ENCODE measurements around the gene AK2.
"Not testable (repeated sequence)": the region's sequence is repeated elsewhere in the genome, so short reads cannot be mapped to it uniquely, and the experiment has no call there.

Gene AK2

DNA sequence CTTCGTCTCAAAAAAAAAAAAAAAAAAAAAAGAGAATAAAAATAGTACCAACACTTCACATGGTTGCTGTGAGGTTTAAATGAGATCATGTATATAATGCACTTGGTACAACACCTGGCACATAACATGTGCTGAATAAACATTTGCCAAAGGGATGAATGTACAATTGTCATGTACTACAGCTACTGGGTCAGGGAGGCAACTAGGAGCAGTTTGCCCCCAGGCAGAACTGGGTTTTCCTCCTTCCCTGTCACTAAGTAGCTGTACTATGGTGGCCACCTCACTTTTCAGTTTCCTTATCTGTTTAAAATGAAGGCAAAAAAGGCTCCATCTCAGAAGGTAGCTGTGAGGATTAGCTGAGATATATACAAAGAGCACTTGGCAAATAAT lies 11.5 kb downstream of the AK2 start:
- Mint-ChIP-seq H3K27me3 (no peaks in the 10 kb centered on the region), H3K4me3 (no peak overlapping the region), H3K4me1 (peaks cover 27% of the 10 kb centered on the region), H3K27ac (peak overlapping the region; percentile 14), H3K36me3 (peaks cover 50% of the 10 kb centered on the region), H3K9me3 (no peaks in the 10 kb centered on the region)
- CTCF ChIA-PET = interaction anchor here (0.8 to 1.3 kb wide), 3 partner anchors 10 to 87 kb away, joined by 3 to 5 read pairs (median 4); no protein-coding TSS in a partner anchor
- no peak for DNase-seq

DNA sequence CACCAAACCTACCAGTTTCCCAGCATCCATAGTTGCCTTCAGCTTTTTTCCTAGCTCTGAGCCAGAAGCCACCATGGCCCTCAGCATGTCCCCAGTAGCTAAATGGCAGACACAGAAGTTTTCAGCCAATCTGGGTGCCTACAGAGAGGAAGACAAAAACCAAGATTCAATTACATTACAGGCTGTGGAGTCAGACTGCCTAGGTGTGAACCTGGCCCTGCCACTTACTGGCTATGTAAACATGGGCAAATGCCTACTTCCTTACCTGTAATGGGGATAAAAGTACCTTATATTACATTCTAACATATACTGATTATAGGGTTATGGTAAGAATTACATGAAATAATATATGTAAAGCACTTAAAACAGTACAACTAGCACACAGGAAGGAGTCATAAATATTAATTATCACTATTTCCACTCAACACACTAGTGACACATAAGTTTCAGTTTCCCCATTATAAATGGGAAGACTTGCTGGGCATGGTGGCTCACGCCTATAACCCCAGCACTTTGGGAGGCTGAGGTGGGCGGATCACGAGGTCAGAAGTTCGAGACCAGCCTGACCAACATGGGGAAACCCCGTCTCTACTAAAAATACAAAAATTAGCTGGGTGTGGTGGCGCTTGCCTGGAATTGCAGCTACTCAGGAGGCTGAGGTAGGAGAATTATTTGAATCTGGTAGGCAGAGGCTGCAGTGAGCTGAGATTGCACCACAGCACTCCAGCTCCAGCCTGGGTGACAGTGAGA lies 12.1 kb downstream of the AK2 start:
- not testable (repeated sequence) for H3K27me3 Mint-ChIP-seq, H3K27ac Mint-ChIP-seq, H3K4me3 Mint-ChIP-seq, H3K9me3 Mint-ChIP-seq
- CTCF ChIA-PET = interaction anchor here (0.8 to 1.3 kb wide), 3 partner anchors 10 to 87 kb away, joined by 3 to 5 read pairs (median 4); no protein-coding TSS in a partner anchor
- H3K36me3 Mint-ChIP-seq = peaks cover 50% of the 10 kb centered on the region
- DNase-seq = peak; percentile 24
- H3K4me1 Mint-ChIP-seq = peaks cover 25% of the 10 kb centered on the region

DNA sequence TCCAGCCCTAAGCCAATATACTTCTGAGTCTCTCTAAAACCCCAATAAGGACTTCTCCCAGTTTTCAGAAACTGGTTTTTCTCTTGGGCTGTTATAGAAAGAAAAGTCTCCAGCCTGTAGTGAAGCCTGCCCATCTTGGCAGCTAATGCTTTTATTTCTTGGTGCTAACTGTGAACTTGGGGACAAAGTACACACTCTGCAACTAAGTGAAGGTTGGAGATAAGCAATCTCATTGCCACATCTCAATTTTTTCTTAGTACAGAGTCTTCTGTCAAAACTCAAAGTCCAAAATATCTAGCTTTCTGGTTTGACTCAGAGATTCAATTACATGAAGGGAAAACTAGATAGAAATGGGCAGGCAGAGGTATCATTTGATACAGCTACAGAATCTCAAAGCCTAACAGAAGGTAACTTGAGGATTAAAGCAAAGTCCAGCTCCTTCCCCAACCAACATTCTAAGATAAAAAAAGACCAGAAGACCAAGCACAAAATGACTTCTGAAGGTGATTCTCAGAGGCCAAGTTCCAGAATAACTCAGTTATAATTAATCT lies 14.0 kb downstream of the AK2 start:
- H3K27ac Mint-ChIP-seq = no peak overlapping the region
- H3K36me3 Mint-ChIP-seq = peaks cover 56% of the 10 kb centered on the region
- no peaks in the 10 kb centered on the region for H3K9me3 Mint-ChIP-seq
- CTCF ChIA-PET = interaction anchor here (1.0 to 1.6 kb wide), 2 partner anchors 89 to 131 kb away, joined by 3 to 5 read pairs; no protein-coding TSS in a partner anchor
- no peaks in the 10 kb centered on the region for H3K27me3 Mint-ChIP-seq
- H3K4me3 Mint-ChIP-seq = no peak overlapping the region
- peaks cover 25% of the 10 kb centered on the region for H3K4me1 Mint-ChIP-seq
- DNase-seq = no peak

DNA sequence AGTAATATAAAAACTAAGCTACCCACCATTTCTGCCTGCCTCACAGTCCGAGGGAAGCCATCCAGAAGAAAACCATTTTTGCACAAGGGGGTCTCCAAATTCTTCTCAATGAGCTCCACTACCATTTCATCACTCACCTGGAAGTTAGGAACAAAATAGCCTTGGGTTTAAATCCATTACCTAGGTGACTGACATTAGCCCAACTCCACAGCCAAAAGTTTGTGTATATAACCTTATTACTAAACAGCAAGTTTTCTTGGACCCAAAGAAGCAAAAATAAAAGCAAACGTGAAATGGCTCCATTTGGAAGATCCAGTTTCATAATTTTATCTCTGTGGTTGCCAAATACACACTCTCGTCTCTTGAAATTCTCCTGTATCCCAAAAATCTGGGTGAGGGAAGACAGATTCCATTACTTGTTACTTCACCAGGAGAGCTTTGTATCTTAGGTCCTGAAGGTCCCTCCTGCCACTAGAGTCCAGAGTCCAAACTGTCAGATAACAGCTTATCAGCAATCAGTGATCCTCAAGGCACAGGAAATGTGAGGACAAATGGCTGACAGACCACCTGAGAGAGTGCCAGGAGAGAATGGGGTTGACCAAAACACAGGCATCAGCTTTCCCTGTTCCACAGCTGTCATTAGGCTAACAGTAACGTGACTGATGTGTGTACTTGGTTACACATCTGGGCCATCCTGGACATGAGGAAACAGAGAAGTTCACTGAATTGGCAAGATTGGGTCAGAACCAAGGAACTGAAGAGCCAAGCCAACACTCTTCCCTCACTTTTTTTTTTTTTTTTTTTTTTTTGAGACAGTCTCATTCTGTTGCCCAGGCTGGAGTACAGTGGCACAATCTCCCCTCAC lies 14.9 kb downstream of the AK2 start:
- Mint-ChIP-seq H3K27ac (peak overlapping the region; percentile 33), H3K4me3 (no peak overlapping the region), H3K36me3 (peaks cover 58% of the 10 kb centered on the region), H3K4me1 (peaks cover 24% of the 10 kb centered on the region), H3K9me3 (no peaks in the 10 kb centered on the region), H3K27me3 (no peaks in the 10 kb centered on the region)
- no peak for DNase-seq
- CTCF ChIA-PET = interaction anchor here (1.3 to 1.6 kb wide), 2 partner anchors 32 to 88 kb away, joined by 5 read pairs; no protein-coding TSS in a partner anchor

DNA sequence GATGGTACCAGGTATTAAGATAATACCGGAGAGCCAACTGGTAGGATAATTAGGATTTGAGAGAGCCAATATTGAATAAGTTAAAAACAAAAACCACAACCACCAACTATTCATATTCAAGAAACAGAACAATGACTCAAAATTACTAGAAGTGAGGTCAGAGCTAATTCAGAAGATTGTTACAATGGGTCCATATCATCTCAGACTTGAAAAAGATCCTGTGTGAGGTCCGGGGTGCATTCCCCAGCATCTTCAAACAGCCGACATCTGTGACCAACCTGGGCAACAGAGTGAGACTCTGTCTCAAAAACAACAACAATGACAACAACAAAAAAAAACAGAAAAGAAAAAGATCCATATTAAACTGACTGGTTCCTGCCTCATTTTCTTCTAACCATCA lies 18.6 kb downstream of the AK2 start:
- no peaks in the 10 kb centered on the region for H3K9me3 Mint-ChIP-seq
- H3K27me3 Mint-ChIP-seq = no peaks in the 10 kb centered on the region
- no peak for DNase-seq
- H3K4me3 Mint-ChIP-seq = no peak overlapping the region
- H3K36me3 Mint-ChIP-seq = peaks cover 62% of the 10 kb centered on the region
- no peak overlapping the region for H3K27ac Mint-ChIP-seq
- H3K4me1 Mint-ChIP-seq = peaks cover 4% of the 10 kb centered on the region
- CTCF ChIA-PET = no interaction called here

DNA sequence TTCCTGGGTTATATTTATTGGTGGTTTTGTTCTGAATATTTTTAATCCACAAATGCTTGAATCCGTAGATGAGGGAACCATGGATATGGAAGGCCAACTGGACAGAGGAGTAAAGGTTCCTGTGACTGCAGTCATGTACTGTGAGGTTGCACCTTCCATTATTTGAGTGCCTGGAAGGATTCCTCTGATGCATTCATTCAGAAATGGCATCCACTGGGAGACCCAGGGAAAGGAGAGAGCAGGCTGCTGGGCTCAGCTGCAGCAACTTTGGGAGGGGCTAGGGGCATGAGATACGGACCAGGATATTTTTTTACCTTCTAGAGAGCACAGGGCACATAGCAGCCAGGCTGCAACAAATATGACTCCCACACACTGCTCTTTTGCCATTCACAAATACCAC lies 19.5 kb downstream of the AK2 start:
- H3K9me3 Mint-ChIP-seq = no peaks in the 10 kb centered on the region
- CTCF ChIA-PET = no interaction called here
- no peak for DNase-seq
- peaks cover 5% of the 10 kb centered on the region for H3K4me1 Mint-ChIP-seq
- H3K36me3 Mint-ChIP-seq = peaks cover 62% of the 10 kb centered on the region
- no peak overlapping the region for H3K4me3 Mint-ChIP-seq
- no peaks in the 10 kb centered on the region for H3K27me3 Mint-ChIP-seq
- no peak overlapping the region for H3K27ac Mint-ChIP-seq

DNA sequence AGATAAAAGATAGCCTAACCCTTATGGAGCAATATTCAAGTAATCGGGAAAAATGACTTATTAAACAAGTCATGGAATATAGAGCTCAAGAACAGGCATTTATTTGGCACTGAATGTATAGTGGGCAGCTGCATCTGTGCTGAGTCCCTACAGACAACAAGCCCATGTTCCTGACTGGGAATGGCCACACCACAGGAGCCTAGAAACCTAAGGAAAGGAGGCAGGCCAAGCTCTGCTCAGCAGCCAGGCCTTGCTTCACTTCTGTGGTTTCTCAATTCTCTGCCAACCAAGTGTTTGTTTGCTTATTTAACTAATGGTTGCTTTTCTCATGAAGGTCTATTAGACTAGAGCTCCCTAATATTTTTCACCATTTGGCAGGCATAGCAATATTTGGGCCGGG lies 21.5 kb downstream of the AK2 start:
- no peaks in the 10 kb centered on the region for H3K9me3 Mint-ChIP-seq
- no peak overlapping the region for H3K27ac Mint-ChIP-seq
- H3K4me1 Mint-ChIP-seq = peaks cover 7% of the 10 kb centered on the region

DNA sequence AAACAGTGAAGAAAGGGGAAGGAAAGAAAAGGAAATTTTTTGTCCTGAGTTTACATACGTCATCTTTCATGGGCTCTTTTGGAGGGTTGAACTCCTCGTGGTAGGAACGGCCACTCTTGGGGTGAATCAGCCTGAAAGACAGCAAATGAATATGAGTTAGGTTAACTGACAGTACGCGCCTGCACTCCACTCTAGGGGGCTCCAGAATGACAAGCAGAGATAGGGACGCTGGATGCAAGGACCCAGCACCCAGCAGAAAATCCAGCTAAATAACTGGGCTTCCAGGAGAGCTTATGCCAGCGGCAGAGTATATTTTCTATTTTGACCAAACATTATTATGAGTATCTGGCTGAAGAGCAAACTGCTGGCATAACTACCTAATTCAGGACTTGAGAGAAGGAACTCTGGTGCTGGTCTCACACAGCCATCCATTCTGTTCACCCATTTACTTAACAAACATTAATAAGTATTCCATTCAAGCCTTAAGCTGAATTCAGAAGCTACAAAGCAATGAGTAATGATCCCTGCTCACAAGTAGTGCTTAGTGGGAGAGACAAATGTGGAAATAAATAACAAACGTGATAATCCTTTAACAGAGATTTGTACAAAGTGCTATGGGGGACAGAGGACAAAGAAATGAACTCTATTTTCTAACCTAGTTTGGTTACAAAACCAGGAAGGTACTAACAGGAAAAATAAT lies 22.1 kb downstream of the AK2 start:
- H3K36me3 Mint-ChIP-seq = peaks cover 61% of the 10 kb centered on the region
- no peaks in the 10 kb centered on the region for H3K27me3 Mint-ChIP-seq
- H3K27ac Mint-ChIP-seq = no peak overlapping the region
- DNase-seq = no peak
- no peaks in the 10 kb centered on the region for H3K9me3 Mint-ChIP-seq
- CTCF ChIA-PET = interaction anchor here (1.4 kb wide), 1 partner anchor 81 kb away, joined by 3 read pairs; no protein-coding TSS in a partner anchor
- H3K4me3 Mint-ChIP-seq = no peak overlapping the region
- peaks cover 7% of the 10 kb centered on the region for H3K4me1 Mint-ChIP-seq

More for the DNA sequence above, 21.5 kb downstream of the AK2 start:
- Mint-ChIP-seq H3K4me3 (no peak overlapping the region), H3K27me3 (no peaks in the 10 kb centered on the region), H3K36me3 (peaks cover 63% of the 10 kb centered on the region)
- DNase-seq = no peak
- CTCF ChIA-PET = interaction anchor here (1.4 kb wide), 1 partner anchor 82 kb away, joined by 3 read pairs; no protein-coding TSS in a partner anchor

DNA sequence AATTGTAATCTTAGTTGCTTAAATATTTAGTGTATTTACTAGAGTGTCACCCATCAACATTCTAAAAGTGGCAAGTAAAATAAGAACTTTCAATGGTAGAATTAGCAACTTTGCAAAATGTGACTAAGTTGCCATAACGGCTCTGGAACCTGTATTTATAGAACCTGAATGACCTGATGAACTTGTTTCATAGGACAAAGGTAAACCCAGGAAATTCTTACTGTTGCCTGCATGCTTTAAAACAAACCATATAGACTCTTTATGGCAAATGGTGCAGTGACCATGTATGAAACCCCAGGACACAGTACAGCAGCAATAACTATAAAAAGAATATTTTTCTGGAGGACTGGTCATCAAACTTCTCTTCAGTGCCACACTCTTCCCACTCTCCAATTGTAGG lies 22.9 kb downstream of the AK2 start:
- H3K4me3 Mint-ChIP-seq = no peak overlapping the region
- H3K4me1 Mint-ChIP-seq = peaks cover 7% of the 10 kb centered on the region
- H3K9me3 Mint-ChIP-seq = no peaks in the 10 kb centered on the region
- peaks cover 55% of the 10 kb centered on the region for H3K36me3 Mint-ChIP-seq
- H3K27me3 Mint-ChIP-seq = no peaks in the 10 kb centered on the region
- CTCF ChIA-PET = no interaction called here
- no peak for DNase-seq
- H3K27ac Mint-ChIP-seq = no peak overlapping the region

DNA sequence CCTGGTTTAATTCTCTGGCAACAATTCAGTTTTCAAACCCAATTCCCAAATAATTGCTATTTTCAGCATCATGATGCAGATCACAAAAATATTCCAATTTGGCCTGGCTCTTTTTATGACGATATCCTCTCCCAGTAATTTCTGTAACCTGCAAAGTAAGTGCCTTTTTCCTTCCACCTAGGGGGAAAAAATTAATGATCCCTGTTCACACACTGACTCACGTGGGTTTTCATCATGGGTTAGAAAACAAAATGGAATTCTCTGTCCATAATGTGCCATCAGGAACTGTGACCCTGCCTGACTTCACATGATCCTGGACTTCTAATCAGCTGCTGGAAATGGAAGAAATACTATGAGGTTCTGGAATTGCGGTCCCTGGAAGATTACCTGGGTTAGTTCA lies 24.5 kb downstream of the AK2 start:
- Mint-ChIP-seq H3K4me1 (peaks cover 2% of the 10 kb centered on the region), H3K4me3 (no peak overlapping the region), H3K27me3 (no peaks in the 10 kb centered on the region), H3K27ac (no peak overlapping the region), H3K36me3 (peaks cover 54% of the 10 kb centered on the region), H3K9me3 (no peaks in the 10 kb centered on the region)
- DNase-seq = no peak
- CTCF ChIA-PET = no interaction called here

DNA sequence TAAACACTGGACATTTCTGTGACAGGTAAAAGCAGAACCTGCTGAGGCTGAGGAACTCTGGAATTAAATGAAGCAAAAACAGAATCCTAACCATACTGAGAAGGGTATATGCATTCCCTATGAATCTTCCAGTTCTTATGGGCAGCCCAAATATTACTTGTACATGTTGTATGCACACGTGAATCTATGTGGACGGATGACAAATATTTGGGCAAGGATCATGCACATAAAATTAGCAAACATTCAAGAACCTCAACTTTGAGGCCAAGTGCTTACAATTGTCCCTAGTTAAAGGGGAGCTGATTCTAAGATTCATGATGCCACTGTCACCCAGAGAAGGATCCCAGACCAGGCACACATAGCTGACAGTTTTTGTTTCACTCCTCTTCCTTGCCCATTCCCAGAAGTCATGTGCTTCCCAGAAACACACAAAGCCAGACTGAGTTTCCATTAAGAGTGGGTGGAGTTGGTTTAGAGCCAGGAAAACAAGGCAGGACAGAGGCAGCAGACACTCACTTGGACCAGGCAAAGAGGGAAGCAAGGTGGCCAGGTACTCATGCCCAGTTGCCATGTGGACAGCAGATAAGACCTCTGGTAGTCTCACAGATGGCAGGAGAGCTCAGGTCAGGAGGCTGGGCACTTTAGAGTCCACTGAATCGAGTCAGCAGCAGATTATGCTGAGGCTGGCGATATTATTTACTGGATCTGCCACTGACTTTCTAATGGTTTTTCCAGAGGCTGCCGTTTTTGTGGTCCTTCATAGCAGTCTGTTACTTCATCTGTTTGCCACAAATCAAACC lies 25.6 kb downstream of the AK2 start:
- no peak for DNase-seq
- H3K9me3 Mint-ChIP-seq = no peaks in the 10 kb centered on the region
- no peaks in the 10 kb centered on the region for H3K27me3 Mint-ChIP-seq
- H3K27ac Mint-ChIP-seq = peak overlapping the region; percentile 34
- CTCF ChIA-PET = interaction anchor here (1.8 kb wide), 1 partner anchor 10 kb away, joined by 3 read pairs; no protein-coding TSS in a partner anchor
- peaks cover 54% of the 10 kb centered on the region for H3K36me3 Mint-ChIP-seq
- no peak overlapping the region for H3K4me3 Mint-ChIP-seq
- peaks cover 2% of the 10 kb centered on the region for H3K4me1 Mint-ChIP-seq

DNA sequence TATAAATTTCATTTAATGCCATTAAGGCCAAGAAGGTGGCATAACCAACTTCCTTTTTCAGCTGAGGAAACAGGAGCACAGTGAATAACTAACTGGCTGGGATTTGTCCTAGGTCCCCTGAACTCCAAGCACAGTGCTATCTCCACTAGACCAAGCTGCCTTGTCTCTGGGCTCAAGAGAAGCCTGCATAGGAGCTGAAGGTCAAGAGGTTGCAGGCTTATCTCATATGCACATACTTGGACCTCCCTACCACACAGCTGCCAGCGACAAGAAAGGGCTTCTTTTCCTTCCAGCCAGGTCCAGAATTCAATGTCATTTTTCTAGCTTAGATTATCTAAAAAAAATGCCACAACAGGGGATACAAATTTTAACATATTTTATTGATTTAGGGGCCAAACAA lies 27.1 kb downstream of the AK2 start:
- CTCF ChIA-PET = interaction anchor here (0.8 to 1.8 kb wide), 3 partner anchors 8 to 297 kb away, joined by 3 to 5 read pairs (median 3); no protein-coding TSS in a partner anchor
- Mint-ChIP-seq H3K27me3 (no peaks in the 10 kb centered on the region), H3K36me3 (peaks cover 54% of the 10 kb centered on the region), H3K4me3 (no peak overlapping the region), H3K27ac (no peak overlapping the region), H3K4me1 (peaks cover 2% of the 10 kb centered on the region), H3K9me3 (no peaks in the 10 kb centered on the region)
- no peak for DNase-seq

Measured in activated naive CD4-positive, alpha-beta T cell treated with anti-CD3 and anti-CD28 coated beads, Interleukin-2, amount 10 ng/mL, durations not matched to agents 7 days and 5 days (primary cell).